ELF-1 (cell line): Measurements from ENCODE around the gene TTLL8.

Experiments
- DNase-seq: peaks from one replicate; pipeline ENCODE4 v3.0.0-alpha.2; 2016; ENCODE audit warnings: low read depth, low spot score

TTLL8 gene

DNA sequence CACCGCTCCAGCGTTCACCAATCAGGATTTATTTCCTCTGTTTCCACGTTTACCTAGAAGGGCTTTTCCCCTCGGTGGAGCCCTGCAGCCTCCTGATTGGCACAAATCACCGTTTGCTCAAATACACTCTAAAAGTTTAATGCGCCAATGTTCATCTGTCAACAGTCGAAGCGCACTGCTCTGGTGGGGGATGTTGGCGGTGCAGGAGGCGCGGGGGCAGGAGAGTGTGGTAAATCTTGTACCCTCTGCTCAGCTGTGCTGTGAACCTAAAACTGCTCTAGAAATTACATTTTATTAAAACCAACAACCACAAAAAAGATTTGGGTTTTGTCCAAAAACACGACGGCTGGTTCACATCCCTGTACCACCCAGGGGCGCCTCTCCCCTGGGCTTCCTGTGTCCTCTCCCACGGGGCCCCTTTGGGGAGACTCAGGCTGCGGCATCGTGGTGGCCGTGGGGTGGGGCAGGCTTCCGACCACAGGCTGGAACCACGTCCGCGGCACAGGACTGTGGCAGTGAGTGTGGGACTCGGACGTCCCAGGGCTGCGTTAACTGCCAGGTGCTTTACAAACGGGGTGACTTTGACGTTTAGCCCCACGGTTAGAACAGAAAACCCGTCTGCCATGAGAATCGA is 13.5 kb downstream of the TTLL8 start:
- no peak for DNase-seq

DNA sequence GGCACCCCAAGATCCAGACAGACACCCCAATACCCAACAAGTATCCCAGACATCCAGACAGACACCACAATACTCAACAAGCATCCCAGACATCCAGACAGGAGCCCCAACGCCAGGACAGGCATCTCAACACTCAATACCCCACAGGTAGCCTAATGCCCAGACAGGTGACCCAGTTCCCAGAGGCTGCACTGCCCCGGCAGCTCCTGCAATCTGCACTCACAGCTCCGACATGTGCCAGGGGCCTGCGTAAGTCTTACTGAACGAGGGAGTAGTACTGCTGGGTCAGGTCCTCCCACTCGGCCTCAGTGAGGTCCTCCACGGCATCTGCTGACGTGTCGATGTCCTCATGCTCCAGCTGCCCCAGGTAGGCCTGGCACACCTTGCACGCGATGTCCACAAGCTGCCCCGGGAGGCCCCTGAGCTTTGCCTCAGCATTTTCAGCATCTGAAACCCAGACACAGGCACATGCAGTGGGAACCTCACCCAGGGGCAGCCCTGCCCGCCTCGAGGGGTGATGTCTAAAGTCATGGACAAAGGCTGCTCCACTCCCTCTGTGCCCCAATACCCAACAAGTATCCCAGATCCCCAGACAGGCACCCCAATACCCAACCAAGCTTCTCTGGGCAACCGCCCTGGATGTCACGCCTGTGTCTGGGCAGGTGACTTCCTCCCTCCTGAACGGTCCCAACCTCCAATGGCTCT is 16.6 kb downstream of the TTLL8 start:
- DNase-seq, result no peak

DNA sequence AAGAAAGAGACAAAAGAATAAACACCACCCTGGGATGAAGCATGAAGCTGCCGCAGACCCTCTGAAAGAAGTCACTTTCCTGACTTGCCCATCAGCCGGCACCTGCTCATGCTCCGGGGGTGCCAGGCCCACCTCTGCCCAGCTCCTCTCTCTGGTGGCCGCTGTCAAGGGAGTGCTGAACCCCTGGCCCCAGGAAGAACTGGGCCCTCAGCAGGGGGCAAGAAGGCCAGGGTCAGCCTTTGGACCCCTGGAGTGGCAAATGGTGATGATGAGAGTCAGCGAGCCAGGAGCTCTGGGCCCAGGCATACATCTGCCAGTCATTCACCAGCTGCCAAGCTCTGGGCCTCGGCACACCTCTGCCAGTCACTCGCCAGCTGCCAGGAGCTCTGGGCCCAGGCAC is 17.4 kb downstream of the TTLL8 start:
- DNase-seq, result no peak

DNA sequence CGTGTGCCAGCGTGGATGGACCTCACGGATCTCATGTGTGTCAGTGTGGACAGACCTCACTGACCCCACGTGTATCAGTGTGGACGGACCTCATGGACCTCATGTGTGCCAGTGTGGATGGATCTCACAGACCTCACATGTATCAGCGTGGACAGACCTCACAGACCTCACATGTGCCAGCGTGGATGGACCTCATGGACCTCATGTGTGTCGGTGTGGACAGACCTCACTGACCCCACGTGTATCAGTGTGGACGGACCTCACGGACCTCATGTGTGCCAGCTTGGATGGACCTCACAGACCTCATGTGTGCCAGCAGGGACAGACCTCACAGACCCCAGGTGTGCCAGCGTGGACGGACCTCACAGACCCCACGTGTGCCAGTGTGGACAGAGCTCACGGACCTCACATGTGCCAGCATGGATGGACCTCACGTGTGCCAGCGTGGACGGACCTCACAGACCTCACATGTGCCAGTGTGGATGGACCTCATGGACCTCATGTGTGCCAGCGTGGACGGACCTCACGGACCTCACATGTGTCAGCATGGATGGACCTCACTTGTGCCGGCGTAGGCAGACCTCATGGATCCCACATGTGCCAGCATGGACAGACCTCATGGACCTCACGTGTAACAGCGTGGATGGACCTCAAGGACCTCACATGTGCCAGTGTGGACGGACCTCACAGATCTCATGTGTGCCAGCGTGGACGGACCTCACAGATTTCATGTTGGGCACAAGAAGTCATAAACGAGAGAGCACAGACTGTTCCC is 18.2 kb downstream of the TTLL8 start:
- no peak for DNase-seq

DNA sequence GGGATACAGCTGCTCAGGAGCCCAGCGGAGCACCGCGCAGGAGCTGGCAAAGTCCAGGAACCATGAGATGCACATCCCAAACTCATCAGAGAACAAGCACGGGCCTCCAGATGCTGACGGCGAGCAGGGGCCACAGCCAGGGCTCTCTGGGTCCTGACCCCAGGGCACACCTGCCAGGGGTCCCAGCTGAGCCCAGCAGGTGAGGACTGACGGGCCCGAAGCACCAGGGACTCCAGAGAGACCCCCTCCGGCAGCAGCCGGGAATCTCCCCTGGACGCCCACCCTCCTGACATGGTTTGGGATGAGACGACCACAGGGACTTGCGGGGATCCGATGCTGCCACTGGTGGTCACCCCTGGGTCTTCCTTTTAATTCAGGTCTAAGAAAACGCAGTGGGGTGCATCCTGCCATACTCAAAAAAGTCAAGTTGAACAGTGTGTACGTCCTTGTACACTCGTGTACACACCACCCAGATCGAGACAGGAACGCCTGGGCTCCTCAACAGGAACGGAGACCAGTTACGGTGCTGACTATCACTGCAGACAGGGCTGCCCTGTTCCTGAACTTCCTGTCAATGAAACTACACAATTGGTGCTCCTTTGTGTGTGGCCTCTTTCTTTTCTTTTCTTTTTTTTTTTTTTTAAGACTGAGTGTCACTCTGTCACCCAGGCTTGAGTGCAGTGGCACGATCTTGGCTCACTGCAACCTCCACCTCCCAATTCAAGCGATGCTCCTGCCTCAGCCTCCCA is 21.9 kb downstream of the TTLL8 start:
- DNase-seq, result no peak

DNA sequence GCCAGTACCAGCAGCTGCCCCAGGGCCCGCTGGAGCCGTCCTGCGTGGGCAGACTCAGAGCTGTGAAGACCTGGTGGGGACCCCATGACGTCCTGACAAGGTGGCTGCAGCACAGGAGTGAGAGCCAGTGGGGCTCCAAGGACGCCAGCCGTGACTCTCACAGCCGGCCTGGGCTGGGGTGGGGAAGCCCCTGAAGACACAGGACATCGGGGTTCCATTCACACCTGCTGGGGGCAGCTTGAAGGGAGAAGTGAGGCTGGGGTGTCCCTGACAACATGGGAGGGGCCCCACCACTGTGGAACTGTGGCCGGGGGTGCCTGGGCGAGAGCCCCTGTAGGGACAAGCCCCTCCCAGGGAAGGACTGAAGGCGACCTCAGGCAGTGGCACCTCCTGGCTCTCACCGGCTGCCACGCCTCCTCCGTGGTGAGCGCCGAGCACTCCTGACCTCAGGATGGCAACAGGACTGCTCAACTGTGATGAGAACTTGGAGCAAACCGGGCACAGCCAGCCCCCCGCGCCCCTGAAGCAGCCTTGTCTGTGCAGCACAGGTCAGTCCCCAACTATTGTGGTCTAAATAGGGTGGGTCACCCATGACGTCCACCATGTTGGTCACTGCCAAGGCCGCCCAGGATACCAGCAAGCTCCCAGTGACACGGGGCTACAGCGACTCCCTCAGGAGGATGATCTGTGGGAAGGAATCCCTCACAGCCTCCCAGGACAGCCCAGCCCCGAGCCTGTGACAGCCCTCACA is 22.8 kb downstream of the TTLL8 start:
- DNase-seq, result no peak

DNA sequence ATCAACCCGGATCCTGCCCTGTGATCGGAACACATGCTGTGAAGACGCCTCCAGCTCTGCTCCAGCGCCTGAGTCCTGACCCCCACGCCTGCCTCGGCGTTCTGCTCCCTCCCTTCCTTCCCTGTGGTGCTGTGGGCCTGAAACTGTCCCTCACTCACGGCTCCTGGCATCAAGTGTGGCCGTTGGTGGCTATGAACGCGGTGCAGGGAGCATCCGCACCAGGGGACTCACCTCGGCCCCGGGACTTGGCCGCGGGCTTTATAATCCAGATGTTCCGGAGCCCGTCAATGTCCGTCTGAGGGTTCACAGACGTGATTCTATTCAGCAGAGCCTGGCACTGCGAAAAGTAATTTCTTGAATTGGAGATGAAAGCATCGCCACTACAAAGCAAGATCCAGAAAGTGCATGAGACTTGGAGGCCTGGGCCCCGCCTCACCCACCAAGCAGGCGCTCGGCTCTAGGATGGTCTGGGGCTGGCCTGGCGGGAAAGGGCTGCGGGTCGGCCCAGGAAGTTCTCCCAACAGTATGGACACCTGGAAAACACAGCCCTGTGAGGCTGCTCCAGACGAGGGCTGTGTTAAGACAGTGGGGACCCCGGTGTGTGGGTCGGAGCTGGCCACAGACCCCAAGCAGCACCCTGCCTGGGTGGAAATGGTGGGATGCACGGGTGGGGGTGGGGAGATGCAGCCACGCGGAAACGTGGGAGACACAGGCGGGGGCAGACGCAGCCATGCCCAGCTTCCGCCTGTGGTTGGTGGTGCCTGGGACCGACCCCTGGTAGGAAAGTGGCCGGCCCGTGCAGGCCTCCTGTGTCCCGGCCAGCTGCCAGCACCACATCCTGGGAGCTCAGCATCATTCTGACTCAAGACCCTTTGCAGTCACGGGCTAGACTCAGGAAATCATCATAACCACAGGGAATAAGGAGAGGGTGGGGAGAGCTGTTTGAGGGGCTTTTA is 23.7 kb downstream of the TTLL8 start:
- DNase-seq, result no peak

DNA sequence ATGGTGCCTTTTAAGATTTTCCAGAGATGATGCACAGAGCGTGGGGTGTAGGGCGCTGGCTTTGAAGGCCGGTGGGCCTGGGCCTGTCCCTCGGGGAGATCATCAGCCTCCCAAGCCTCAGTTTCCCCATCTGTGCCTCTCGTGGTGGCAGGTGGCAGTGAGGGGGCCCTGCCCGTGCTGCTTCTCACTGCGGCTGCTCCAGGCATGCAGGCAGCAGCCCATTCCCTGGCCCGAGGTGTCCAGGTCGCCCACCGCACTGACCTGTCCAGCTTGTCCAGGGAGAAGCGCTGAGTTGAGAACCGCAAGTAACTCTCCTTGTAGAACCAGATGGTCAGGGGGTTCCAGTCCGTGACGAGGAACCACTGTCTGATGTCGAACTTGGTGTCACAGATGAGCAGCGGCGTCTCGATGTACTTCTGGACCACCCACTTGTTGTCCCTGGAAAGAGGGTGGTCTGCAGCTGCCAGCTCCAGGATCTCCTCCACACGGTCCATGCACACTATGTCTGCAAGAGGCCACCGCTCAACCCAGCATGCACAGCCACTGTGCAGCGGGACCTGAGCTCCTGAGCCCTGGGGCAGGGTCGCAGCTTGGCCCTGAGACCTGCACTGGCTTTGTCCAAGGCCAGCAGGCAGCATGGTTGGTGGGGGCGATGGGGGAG is 25.0 kb downstream of the TTLL8 start:
- no peak for DNase-seq

DNA sequence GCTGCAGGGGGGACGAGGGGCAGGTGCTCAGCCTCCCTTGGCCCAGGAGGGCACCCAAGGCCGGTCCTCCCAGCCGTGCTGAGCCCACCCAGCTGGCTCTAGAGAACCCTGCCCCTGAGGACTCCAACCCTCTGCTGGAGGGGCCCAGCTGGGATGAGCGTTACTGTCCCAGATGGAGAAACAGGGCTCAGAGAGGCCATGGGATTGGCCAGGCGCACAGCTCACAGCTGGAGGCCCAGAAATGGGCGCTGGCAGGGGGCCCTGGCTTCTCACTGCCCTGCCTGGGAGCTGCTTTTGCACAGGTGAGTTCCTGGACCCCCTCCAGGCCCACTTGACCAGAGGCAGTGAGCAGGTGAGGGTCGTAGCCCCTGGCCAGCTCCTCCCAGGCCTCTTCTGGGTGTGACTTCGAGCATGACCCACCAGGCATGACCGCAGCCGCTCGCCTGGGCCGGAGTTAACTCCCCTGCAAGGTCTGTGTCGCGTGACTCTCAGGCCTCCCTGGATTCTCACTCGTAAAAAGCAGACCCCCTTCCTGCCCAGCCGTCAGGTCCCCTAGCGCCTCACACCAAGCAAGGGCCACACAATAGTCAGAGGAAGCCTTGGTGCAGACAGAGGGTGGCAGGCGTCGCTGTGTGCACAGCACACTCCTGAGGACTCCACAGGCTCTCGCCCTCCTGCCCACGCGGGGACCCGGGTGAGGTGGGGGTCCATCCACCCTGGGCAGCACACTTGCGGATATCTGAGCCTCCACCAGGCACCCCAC is 25.8 kb downstream of the TTLL8 start:
- no peak for DNase-seq

DNA sequence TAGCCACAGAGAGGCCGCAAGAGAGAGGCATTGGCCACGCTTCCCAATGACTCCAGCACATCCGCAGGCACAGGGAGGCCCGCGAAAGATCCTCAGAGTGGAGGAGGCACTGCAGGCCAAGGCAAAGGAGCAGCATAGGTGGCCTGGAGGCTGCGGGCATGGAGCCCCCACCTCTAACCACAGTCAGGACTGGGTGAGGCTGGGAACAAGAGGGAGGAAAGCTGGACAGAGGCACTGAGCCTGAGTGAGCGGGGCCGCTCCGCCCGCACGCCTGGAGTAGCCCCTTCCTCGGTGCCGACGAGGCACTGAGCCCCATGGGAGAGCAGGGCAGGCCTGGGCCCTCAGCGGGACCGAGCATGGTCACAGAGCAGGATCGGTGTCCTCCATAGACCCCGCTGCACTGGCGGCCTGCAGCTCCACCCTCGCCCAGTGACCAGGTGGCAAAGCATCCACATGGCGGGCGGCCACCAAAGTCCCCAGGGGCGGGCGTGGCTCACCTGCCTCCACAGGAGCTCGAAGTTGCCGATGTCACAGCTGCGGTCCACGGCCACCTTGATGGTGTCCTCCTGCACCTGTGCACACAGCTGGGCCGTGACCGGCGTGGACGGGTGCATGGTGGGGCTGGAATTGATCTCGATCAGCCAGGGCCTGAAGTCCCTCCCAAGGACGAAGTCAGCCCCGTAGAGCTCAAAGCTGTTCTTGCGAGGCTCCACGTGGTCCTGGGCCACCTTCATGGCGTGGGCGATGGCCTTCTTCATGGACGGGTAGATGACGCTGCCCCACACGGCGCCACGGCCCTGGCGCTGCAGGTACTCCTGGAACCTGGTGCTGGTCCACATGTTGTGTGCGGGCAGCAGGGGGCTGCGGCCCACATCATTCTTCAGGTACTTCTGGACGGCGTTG is 26.7 kb downstream of the TTLL8 start:
- DNase-seq, result no peak

DNA sequence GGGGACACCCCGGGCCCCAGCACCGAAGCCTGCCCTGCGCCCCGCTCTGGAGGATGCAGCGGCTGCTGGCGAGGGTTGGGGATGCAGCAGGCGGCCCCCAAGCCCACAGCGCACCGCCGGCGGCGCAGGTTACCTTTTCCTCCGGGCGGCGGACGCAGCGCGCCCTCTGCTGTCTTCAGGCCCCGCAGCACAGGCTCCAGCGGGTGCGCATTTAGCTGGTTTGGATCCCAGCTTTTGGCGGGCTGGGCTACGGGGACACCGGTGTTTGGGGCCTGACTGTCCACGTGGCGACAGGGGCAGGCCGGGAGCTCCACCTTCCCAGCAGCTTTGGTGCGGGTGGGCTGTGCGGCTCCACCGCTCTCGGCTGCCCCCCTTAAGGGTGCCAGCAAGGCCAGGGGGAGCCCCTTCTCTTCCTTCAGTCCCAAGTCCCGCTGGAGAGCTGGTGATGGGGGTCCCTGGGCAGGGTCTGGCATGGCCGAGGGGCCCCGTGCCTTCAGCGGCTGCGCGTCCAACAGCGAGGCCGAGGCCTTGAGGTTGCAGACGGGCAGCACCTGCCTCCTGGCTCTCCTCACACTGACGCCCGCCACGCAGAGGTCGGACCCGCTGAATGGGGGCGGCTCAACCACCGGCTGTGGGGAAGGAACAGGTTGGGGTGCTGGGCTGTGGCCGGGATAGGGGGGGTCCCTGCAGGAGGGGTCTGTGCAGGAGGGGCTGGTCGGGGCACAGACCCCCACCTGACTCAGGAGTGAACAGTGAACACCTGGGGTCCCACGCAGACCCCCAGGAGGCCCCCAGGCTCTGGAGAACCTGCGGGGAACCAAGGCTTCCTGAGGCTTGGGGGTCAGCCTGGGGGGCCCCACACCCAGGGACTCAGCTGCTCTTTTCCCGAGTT is 27.6 kb downstream of the TTLL8 start:
- peak; percentile 75 for DNase-seq

DNA sequence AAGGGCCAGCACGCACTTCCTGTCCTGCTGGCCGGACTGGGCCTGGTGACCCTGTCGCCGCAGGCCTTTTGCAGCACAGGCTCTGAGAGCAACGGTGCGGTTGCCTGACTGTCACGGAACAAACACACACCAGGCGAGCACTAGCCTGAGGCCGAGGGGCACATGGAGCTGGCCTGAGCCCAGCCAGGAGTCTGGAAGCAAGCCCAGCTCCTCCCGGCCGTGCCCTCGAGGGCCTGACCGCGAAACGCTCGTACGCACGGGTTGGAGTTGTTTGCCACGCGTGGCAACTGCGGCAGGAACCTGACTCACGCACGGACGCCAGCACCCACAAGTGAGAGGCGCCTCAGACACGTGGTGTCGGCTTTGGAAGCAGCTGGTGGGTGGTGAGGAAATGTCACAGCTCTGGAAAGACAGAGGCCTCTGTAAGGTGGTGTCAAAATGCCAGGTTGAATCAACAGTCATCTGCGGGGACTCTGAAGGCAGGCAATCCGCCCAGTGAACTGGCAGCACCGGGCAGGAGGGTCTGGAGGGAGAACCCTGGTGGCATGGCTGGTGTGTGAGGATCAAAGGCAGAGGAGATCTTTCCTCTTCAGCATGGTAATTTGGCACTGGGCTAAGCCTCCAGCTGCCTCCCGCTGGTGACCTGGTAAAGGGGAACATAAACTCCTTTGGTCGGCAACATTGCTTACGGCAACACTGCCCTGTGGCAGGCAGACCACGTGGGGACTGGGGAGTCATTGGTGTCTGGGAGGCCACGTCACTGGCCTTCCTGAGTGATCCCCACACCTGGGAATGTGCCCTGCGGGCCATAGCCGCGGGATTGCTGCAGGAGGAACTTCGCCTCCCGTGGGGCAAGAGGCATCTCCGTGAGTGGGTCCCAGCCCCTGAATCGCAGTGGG is 30.2 kb downstream of the TTLL8 start:
- DNase-seq, result peak; percentile 85

DNA sequence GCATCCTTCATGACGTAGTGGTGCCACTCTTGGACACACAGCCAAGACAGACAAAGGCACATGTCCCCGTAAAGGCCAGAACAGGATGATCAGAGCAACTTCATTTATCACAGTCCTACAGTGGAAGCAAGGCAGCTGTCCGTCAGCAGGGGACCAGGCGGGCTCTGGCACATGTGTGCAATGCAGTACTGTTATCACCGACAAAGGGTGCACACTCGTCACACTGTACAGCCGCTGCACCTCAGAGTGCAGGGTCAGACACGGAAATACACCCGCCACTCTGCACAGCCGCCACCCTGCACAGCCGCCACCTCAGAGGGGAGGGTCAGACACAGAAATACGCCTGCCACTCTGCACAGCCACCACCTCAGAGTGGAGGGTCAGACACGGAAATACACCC is 32.1 kb downstream of the TTLL8 start:
- no peak for DNase-seq

DNA sequence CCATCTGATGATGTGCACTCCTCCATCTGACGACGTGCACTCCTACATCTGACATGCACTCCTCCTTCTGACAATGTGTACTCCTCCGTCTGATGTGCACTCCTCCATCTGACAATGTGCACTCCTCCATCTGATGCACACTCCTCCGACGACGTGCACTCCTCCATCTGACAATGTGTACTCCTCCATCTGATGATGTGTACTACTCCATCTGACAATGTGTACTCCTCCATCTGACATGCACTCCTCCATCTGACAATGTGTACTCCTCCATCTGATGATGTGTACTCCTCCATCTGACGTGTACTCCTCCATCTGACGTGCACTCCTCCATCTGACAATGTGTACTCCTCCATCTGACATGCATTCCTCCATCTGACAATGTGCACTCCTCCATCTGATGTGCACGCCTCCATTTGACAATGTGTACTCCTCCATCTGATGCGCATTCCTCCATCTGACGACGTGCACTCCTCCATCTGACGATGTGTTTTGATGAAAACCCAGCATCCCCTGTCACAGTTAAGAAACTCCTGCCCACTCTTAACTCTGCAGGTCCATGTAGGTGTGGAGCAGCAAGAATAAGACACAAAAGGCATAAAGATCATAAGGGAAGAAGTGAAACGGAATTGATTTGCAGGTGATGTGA is 35.8 kb downstream of the TTLL8 start:
- no peak for DNase-seq

DNA sequence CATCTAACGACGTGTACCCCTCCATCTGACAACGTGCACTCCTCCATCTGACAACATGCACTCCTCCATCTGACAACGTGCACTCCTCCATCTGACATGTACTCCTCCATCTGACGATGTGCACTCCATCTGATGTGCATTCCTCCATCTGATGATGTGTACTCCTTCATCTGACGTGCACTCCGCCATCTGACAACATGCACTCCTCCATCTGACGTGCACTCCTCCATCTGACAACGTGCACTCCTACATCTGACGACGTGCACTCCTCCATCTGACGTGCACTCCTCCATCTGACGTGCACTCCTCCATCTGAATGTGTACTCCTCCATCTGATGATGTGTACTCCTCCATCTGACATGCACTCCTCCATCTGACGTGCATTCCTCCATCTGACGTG is 37.5 kb downstream of the TTLL8 start:
- no peak for DNase-seq
